COLO668 (cell line): Measurements from ENCODE around the gene RFTN1.
A peak's percentile ranks its signal among the peaks of the same experiment; 100 is the strongest.

ENCODE experiments used
- DNase-seq: peaks from one replicate; lab custom pipeline; 2025; ENCODE audit not compliant: unreplicated experiment; lab: John Stamatoyannopoulos, UW

Gene RFTN1

DNA sequence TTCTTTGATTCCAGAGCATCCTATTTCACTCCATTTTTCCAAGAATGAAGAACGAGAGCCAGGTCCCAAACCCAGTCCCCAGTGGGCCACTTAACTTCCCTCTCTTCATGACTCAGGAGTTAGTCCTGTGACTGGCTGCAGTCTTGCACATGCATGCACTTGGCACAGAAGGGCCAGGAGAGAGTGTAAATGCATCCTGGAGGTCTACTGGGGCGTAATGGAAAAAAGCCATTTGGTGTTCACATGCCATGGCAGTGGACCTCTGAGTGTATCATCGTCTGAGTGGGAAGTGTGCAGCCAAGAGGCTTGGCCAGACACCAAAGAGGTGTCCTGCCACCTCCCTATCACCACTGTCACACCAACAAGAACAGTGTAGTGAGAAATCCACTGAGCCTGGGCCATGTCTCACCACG is 15.1 kb upstream of the RFTN1 start:
- no peak for DNase-seq

DNA sequence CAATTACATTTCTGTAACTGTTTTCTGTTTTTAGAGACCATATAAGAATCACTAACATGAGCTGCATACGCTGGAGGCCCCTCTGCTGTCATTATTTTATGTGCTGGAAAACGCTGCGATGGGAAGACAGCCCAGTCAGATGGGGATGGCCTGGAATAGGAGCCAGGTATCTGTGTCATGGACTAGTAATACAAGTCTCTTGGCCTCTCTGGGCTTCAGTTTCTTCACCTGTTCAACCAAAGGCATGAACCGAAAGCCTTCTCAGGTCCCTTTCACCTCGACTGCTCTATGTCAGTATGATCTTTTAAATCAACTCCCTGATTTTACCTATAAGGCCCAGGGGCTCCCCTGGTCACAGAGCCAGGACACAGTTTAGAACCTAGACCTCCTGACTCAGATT is 14.6 kb upstream of the RFTN1 start:
- no peak for DNase-seq

DNA sequence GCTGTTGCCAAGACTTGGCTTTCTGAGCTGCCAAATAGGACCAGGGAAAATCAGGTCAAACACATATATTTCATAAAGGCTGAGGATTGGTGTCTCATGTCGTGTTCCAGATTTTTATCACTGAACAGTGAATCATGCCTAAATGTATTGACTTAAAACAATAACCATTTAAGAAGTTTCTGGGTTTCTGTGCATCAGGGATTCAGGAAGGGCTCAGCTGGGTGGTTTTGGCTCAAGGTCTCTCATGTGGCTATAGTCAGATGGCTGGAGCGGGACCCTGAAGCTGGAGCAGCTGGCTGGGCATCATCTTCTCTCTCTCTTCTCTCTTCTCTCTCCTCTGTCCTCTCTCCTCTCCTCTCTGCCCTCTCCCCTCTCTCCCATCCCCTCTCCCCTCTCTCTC is 10.7 kb upstream of the RFTN1 start:
- DNase-seq: no peak

DNA sequence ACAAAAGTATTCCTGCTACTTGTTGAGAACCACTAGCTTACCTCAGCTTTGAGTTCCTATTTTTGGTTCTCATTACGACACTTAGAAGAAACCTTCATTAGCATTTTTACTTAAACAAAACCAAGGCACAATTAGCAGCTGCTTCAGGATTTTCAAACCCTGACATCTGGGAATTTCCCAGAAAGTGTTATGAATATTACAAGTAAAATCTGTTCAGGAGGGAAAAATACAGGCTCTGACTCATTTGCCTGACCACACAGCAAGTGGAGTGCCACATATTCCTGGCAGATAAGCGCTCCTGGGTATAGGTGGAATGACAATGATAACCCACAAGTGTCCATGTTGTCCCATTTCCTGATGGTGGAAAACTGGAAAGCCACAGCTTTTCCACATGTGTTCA is 10.3 kb upstream of the RFTN1 start:
- no peak for DNase-seq

DNA sequence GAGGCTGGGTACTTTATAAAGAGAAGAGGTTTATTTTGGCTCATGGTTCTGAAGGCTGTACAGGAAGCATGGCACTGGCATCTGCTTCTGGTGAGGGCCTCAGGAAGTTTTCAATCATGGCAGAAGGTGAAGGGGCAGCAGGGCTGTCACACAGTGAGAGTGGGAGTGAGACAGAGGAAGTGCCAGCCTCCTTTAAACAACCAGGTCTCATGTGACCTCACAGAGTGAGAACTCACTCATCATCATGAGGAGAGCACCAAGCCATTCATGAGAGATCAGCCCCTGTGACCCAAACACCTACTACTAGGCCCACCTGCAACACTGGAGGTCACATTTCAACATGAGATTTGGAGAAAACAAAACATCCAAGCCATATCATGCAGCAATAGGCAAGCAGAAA is 9.3 kb upstream of the RFTN1 start:
- DNase-seq: no peak

DNA sequence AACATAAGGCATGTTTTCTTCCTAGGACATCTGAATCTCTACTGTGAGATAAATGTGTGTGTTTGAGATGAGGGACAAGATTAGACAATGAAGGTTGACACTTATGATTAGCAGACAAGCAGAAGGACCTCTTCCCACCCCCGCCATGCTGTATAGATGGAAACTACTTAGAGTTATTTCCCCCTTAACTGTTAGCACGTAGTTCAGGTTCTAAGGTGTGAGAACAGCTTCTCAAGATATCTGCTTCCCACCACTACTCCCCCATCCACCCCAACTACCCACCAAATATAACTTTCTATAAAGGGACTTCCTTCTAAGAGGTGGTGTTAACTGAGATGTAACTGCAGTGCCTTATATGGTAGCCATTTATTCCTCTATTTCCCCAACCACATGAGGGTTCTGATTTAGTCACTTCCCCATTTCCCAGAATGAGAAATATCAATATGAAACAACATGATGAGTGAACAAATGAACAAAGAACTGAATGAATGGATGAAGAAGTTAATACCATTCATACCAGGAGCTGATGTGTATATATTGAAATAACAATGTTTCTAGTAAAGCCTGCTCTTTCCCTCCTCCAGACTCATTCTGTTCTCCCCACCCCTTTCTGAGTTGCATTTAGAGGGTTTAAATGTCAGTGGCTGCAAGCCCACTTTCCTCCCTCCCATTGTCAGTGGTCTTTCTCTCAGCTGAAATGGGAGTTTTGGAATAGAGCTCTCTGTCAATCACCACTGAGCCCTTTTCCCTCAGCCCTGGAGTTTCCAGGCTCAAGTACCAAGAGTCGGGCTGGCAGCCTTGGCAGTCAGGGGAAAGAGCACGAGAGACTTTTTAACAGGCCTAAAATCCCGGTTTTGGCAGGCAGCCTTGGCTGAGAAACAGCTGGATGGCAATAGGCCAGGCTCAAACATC is 7.7 kb upstream of the RFTN1 start:
- DNase-seq: no peak

DNA sequence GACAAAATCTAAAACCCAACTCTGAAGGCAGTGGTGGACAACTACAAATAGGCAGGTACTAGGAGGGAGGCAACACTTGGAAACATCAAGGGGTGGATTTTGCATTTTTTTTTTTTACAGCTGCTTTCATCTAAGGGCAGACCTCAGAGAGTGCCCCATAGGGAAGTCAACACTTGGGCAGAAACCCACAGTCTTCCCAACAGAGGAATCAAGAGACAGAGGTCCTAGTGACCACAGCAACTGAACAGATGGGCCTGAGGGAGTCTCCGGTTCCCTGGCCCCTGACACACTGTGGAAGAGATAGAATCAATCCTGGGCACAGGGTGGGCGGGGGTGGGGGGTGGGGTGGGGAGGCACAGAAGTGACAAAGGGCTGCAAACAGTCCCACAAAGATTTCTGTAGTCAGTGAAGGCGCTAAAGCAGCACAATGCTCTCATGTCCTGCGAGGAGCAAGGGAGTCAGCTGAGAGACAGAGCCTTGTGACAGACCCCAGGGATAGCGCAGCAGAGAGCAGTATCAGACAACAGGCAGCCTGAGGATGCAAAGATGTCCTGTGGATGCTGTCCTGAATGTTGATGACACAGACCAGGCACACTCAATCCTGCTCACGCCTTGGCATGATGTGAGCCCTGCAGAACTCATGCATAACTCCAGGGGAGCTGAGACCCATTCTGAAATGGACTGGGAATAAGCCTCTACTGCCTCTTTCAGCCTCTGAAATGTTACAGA is 6.9 kb upstream of the RFTN1 start:
- no peak for DNase-seq

DNA sequence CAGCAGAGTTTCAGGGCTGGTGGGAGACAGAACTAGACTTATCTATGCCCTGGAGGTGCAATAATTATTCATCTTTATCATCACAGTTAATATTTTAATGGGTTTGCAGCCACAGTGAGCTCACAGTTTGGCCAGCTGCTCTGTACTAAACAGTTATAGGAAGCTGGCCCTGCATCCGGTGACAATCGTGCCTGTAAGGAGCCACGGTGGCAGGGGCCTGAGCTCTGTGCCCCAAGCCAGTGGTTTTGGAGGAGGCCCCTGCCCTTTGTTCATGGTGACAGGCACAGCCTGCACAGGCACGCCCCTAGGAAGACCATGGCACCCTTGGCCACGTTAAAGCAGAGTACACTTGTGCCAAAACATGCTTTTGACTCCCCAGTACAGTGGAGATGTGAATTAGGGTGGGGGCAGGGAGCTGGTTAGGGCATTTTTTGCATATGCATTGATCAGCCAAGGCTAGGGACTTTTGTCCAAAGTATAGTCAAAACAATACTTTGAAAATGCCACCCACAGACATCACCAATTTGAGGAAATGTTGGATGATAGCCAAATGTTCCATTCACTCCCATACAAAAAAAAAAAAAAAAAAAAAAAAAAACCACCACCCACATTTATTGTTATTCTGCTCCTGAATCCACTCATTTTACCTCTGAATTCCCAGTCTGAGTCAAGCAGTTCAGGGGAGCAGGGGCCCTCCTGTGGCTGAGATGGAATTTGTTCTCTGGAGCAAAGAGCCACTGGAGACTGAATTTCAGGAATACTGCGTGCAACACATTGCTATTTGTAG is 3.4 kb upstream of the RFTN1 start:
- DNase-seq: peak; percentile 24

DNA sequence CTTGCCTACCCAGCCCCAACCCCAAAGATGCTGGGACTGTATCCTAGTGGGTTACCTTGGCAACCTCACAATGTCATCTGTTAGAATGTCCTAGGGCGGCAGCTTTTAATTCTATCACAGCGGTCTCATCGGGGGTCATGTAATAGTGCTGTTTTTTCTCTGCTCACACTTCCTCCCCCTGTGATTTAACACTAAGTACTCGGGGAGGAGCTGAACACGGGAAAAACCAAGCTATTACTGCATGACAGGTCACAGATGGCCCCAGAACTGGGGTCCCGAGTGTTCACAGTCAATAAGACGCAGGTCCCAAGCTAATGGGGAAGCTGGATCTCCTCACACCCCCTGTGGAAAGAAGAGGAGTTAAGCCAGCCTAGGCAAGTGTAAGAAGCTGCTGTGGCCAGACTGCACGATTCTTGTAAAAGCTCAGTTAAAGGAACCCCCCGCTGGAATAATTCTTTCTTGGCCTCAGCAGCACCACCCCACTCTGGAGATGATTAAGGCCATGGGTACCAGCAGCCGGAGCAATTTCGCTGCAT is 2.5 kb upstream of the RFTN1 start:
- no peak for DNase-seq

DNA sequence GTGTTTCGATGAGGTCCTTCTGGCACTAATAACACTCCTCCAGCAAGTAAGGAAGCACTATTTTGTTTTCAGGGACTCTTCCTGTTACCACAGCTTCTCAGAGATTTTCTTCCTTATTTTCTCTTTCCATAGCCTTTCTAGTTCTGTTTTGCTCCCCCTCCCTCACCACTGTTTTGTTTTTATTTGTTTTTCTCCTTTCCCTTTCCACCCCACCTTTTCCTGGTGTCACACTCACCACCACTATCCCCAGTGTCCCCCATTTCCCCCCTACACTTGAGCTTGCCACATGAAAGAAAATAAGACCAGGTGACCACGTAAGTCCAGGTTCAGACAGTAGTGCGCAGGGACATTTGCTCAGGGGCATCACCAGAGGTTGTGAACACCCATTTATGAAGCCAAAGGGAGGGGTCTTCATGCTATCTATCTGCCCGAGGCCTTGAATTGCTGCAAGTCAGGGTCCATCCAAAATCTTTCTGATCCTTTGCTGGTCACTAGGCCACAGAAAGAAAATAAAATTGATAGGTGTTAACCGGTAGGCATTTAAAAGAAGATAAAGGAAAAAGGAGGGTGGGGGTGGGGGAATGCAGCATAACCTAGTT is 1.4 kb upstream of the RFTN1 start:
- DNase-seq: no peak

DNA sequence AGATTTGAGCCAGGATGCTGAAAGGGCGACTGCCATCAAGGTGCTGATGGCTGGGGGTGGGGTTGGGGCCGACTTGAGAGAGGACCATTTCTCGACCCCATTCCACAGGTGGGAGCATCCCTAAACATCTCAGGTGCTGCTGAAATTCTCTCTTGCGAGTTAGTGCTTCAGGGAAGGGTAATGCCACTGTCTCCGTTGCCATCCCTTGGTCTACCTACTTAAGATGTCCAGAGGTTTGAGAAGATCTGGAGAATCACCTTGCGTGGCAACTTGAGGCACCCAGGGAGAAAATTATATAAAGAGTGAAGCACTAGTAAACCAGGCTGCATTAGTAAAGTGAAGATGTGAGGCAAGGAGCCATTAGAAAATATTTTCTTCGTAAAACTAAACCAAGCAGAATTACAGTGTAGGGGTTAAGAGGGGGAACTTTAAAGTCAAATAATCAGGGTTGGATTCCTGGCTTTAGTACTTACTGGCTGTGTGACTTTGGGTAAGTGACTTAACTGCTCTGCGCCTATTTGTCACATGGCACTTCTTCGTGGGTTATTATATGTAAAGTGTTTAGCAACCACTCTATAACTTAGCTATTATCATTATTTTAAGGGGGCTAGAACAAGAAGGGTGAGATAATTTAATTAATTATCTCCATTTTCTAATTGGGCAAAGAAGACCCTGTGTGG is 662 bp upstream of the RFTN1 start:
- DNase-seq: no peak

DNA sequence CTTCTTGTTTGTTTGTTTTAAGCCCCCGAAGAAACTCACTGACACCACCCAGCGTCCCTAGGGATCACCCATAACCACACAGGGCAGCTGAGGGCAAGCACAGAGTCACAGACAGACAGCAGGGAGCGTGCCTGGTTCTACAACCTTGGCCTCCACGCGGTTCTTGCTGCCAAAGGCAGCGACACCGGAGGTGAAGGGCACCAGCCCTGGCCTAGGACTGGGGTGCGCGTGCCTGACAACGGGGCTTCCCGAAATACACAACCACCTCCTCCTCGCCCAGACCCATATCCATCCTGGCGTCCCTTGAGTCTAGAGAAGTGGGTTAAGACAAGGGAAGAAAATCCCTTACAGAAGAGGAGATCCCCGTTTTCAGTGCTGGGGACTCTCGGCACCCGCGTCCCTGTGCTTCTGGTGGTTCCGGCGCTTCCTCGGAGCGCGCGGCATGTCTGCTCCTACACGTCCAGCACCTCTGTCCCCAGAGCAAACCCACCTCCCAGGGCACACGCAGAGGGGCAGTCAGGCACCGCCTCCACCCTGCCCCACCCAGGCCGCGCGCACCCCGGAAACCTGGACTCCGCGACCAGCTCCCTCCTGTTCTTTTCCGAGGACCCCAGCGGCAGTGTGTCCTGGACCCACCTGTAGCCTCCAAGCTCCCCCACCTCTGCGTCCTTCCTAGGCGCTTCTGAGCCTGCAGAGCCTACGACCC is 911 bp downstream of the RFTN1 start:
- peak; percentile 37 for DNase-seq

DNA sequence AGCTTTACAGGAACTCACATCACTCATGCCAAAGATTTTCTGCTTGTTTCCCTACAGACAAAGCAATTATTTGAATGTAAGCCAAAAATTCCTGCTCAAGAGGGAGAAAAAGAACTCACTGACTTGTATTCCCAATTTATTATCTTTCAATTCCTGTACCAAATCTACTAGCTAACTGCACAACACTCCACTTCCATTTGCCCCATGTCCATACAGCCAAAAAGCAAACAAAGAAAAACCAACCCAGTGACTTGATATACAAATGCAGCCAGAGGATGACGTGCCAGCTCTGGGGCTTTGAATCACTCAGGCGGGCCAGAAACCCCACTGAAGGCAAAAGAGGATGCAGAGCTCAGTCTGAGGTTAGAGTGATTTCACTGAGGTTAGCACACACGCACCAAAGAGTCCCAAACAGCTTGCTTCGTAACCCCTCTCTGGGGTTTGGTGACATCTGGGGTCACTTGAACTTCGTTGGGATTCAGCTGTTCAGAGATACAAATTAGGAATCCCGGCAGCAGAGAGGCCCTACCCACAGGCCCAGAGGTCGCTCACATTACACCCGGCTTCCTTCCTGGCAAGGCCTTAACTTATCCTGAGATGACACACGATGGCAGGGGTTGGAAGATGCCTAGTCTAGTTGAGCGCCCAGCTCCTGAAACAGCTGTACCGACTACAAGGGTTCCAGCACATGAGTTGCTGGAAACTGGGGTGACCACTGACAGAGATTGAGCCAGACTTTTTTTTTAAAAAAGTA is 1.6 kb downstream of the RFTN1 start:
- no peak for DNase-seq

DNA sequence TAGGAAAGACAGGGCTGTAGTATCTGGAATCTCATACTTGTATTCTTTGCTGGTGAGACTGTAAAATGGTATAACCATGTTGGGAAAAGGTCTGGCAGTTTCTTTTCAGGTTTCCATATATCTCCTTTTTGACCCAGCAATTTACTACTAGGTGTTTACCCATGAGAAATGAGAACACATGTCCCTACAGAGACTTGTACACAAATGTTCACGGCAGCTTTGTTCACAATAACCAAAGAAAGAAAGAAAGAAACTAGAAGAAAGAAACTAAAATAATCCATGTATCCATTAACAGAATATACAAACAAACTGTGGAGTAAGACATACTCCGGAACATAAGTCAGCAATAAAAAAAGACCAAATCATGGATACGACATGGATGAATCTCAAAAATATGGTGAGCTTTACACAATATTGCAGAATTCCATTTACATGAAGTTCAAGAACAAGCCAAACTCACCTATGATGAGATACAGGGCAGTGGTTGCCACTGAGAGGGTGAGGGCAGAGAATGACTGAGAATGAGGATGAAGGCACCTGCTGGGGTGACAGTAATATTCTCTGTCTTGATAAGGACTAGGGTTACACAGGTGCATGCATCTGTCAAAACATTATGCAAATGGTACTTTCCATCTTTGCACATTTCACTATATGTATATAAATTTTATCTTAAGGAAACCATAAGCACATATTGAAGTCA is 2.7 kb downstream of the RFTN1 start:
- no peak for DNase-seq

DNA sequence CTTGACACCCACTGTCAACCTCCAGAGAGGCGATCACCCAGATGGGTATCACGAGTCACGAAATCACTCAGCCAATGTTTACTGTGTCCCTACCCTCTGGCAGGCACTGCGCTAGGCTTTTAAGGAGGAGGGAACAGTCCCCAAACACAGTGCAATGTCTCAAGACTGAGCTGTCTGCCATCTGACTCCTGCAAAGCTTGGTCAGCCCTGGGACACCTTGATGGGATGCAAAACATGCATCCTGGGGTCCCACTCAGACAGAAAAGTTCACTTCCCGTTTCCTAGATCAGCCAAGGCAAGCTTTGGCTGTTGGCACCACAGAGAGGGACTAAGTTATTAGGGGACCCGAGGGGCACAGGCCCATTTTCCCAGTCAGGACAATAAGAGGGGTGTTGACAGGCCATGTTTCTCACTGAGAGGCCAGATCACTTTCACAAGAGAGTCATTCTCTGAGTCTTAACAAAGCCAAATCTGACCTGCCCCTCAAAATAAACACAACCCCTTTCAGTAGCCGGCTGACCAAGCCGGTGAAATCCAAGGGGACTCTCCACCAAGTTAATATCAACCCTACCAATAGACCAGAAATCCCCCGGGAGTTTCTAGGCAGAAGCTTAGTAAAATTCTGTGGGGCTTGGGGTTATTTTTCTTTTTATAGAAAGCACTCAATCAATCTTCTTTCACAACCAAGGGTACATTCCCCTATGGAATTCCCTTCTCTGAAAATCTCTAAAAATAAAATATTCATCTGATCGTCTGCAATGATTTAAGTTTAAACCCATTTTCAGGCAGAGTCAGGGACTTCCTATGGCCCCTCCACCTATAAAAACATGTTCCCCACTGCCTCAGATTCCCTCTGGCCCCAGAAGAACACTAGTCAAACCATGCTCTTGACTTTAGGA is 3.5 kb downstream of the RFTN1 start:
- no peak for DNase-seq

DNA sequence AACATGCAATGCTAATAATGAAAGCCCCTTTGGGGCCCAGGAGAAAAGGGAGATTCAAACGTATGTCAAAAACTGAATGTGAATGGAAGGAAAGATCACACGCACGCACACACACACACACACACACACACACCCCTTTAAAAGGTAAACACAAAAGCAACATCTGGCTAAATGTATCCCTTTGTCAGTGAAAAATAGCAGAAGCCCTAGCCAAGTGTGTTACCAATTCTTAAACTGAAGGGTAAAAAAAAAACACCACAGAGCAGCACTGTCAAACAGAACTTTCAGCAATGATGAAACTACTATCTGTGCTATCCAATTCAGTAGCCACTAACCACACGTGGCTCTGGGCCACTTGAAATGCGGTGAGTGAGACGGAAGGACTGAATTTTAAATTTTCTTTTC is 4.9 kb downstream of the RFTN1 start:
- no peak for DNase-seq

DNA sequence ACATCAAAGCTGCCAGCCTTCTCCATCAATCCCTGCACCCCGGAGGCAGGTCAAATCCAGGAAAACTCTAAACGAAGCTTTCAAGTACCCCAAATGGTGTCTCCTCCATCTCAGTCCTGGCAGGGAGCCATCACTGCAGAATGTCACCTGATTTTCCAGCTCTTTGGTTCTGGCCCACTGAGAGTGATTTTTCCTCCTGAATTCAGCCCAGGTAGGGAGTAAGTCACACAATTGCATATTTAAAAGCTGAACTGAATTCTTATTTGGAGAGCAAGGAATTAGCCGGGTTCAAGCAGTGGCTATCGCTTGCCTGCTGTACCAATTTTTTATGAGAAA is 5.3 kb downstream of the RFTN1 start:
- DNase-seq: no peak
